ENCODE data around the gene TCN2. TPM values are rescaled to one million over a fixed set of nuclear protein-coding genes. Genes with fewer than 3 reads are reported as not detected.
A peak's percentile ranks its signal among the peaks of the same experiment; 100 is the strongest.
"Not testable (repeated sequence)": the region's sequence is repeated elsewhere in the genome, so short reads cannot be mapped to it uniquely, and the experiment has no call there.

TCN2 gene
- polyA plus RNA-seq, 4 donors = 8.7 to 52.5 (median 16.2) TPM

DNA sequence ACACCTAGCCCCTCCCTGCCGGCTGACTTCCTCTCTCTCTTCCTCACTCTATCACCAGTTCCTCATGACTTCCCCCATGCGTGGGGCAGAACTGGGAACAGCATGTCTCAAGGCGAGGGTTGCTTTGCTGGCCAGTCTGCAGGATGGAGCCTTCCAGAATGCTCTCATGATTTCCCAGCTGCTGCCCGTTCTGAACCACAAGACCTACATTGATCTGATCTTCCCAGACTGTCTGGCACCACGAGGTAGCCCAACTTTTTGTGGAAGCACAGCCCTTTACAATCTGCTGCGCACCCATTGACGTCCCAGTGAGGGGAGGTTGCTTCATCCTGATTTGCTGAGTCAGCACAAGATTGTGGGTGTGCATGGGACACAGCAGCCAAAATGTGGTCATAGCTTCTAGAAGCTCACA is 8.6 kb downstream of the TCN2 start:
- no peak for DNase-seq

GRCh38 chr22:30617819-30618218 is 10.8 kb downstream of the TCN2 start:
- no peak overlapping the region for H3K4me3 ChIP-seq (ENCODE audit: low read depth in 1 of 3, low read length in 3 of 3)
- 80 to 87% (median 81%) methylated on average over 6 of the region's 6 CpGs for WGBS, 3 donors
- peaks cover 0 to 69% (median 2%) of the 10 kb centered on the region in 3 donors for H3K36me3 ChIP-seq (ENCODE audit: control insufficient read depth in 3 of 3, insufficient read depth in 2 of 3, low read depth in 1 of 3, low read length in 3 of 3)
- H3K27me3 ChIP-seq (ENCODE audit: control insufficient read depth in 3 of 3, insufficient read depth in 3 of 3, low read length in 3 of 3) = no peaks in the 10 kb centered on the region
- H3K9me3 ChIP-seq (ENCODE audit: control insufficient read depth in 2 of 2, insufficient read depth in 1 of 2, low read depth in 1 of 2, low read length in 1 of 2) = no peaks in the 10 kb centered on the region
- no peak overlapping the region for H3K27ac ChIP-seq (ENCODE audit: low read depth in 1 of 3, low read length in 2 of 3)
- DNase-seq (no peak), FAIRE-seq (no peak)
- no peaks in the 10 kb centered on the region for H3K4me1 ChIP-seq (ENCODE audit: control insufficient read depth in 3 of 3, insufficient read depth in 2 of 3, low read depth in 1 of 3, low read length in 2 of 3)

More for the DNA sequence above, 8.6 kb downstream of the TCN2 start:
- H3K27me3 ChIP-seq (ENCODE audit: control insufficient read depth in 3 of 3, insufficient read depth in 3 of 3, low read length in 3 of 3) = no peaks in the 10 kb centered on the region
- 81 to 90% (median 82%) methylated on average over 7 of the region's 7 CpGs for WGBS, 3 donors
- no peaks in the 10 kb centered on the region for H3K4me1 ChIP-seq (ENCODE audit: control insufficient read depth in 3 of 3, insufficient read depth in 2 of 3, low read depth in 1 of 3, low read length in 2 of 3)
- no peak for FAIRE-seq
- no peak overlapping the region for H3K4me3 ChIP-seq (ENCODE audit: low read depth in 1 of 3, low read length in 3 of 3)
- H3K9me3 ChIP-seq (ENCODE audit: control insufficient read depth in 2 of 2, insufficient read depth in 1 of 2, low read depth in 1 of 2, low read length in 1 of 2) = no peaks in the 10 kb centered on the region
- peaks cover 0 to 75% (median 0%) of the 10 kb centered on the region in 3 donors for H3K36me3 ChIP-seq (ENCODE audit: control insufficient read depth in 3 of 3, insufficient read depth in 2 of 3, low read depth in 1 of 3, low read length in 3 of 3)
- H3K27ac ChIP-seq (ENCODE audit: low read depth in 1 of 3, low read length in 2 of 3) = no peak overlapping the region

DNA sequence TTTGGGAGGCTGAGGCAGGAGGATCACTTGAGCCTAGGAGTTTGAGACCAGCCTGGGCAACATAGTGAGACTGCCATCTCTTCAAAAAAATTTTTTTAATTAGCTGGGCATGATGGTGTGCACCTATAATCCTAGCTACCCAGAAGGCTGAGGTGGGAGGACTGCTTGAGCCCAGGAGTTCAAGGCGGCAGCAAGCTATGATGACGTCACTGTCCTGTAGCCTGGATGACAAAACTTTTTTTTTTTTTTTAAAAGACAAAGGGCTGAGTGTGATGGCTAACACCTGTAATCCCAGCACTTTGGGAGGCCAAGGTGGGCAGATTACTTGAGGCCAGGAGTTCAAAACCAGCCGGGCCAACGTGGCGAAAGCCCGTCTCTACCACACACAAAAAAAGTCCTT is 12.9 kb downstream of the TCN2 start:
- not testable (repeated sequence) for DNase-seq; H3K27me3 ChIP-seq (ENCODE audit: control insufficient read depth in 3 of 3, insufficient read depth in 3 of 3, low read length in 3 of 3); FAIRE-seq; H3K4me1 ChIP-seq (ENCODE audit: control insufficient read depth in 3 of 3, insufficient read depth in 2 of 3, low read depth in 1 of 3, low read length in 2 of 3); H3K27ac ChIP-seq (ENCODE audit: low read depth in 1 of 3, low read length in 2 of 3); H3K4me3 ChIP-seq (ENCODE audit: low read depth in 1 of 3, low read length in 3 of 3); H3K9me3 ChIP-seq (ENCODE audit: control insufficient read depth in 2 of 2, insufficient read depth in 1 of 2, low read depth in 1 of 2, low read length in 1 of 2)
- 86 to 96% (median 89%) methylated on average over 6 of the region's 6 CpGs for WGBS, 3 donors
- peaks cover 0 to 55% (median 2%) of the 10 kb centered on the region in 3 donors for H3K36me3 ChIP-seq (ENCODE audit: control insufficient read depth in 3 of 3, insufficient read depth in 2 of 3, low read depth in 1 of 3, low read length in 3 of 3)

DNA sequence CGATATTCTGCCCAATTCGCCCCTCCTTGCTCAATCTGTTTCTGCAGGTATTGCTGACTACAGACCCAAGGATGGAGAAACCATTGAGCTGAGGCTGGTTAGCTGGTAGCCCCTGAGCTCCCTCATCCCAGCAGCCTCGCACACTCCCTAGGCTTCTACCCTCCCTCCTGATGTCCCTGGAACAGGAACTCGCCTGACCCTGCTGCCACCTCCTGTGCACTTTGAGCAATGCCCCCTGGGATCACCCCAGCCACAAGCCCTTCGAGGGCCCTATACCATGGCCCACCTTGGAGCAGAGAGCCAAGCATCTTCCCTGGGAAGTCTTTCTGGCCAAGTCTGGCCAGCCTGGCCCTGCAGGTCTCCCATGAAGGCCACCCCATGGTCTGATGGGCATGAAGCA is 19.4 kb downstream of the TCN2 start:
- Histone ChIP-seq H3K27ac (ENCODE audit: low read depth in 1 of 3, low read length in 2 of 3) (no peak overlapping the region), H3K36me3 (ENCODE audit: control insufficient read depth in 3 of 3, insufficient read depth in 2 of 3, low read depth in 1 of 3, low read length in 3 of 3) (peaks cover 0 to 28% (median 0%) of the 10 kb centered on the region in 3 donors), H3K27me3 (ENCODE audit: control insufficient read depth in 3 of 3, insufficient read depth in 3 of 3, low read length in 3 of 3) (no peaks in the 10 kb centered on the region), H3K4me3 (ENCODE audit: low read depth in 1 of 3, low read length in 3 of 3) (no peak overlapping the region), H3K4me1 (ENCODE audit: control insufficient read depth in 3 of 3, insufficient read depth in 2 of 3, low read depth in 1 of 3, low read length in 2 of 3) (peaks cover 0 to 16% (median 0%) of the 10 kb centered on the region in 3 donors), H3K9me3 (ENCODE audit: control insufficient read depth in 2 of 2, insufficient read depth in 1 of 2, low read depth in 1 of 2, low read length in 1 of 2) (no peaks in the 10 kb centered on the region)
- WGBS, 3 donors = 85 to 96% (median 88%) methylated on average over 5 of the region's 5 CpGs
- DNase-seq (no peak), FAIRE-seq (no peak)

- Histone ChIP-seq H3K4me1 (ENCODE audit: control insufficient read depth in 3 of 3, insufficient read depth in 2 of 3, low read depth in 1 of 3, low read length in 2 of 3) (peaks cover 0 to 16% (median 0%) of the 10 kb centered on the region in 3 donors), H3K27me3 (ENCODE audit: control insufficient read depth in 3 of 3, insufficient read depth in 3 of 3, low read length in 3 of 3) (no peaks in the 10 kb centered on the region), H3K27ac (ENCODE audit: low read depth in 1 of 3, low read length in 2 of 3) (no peak overlapping the region), H3K36me3 (ENCODE audit: control insufficient read depth in 3 of 3, insufficient read depth in 2 of 3, low read depth in 1 of 3, low read length in 3 of 3) (peaks cover 0 to 23% (median 0%) of the 10 kb centered on the region in 3 donors), H3K4me3 (ENCODE audit: low read depth in 1 of 3, low read length in 3 of 3) (no peak overlapping the region), H3K9me3 (ENCODE audit: control insufficient read depth in 2 of 2, insufficient read depth in 1 of 2, low read depth in 1 of 2, low read length in 1 of 2) (peaks cover 0 to 3% of the 10 kb centered on the region in 2 donors)
- 81 to 94% (median 84%) methylated on average over 5 of the region's 5 CpGs for WGBS, 3 donors
- DNase-seq = no peak
- FAIRE-seq = no peak
Measured at GRCh38 chr22:30627471-30627870, 20.5 kb downstream of the TCN2 start.

- WGBS, 3 donors = 65 to 69% (median 67%) methylated on average over 4 of the region's 4 CpGs
- no peak overlapping the region for H3K4me3 ChIP-seq (ENCODE audit: low read depth in 1 of 3, low read length in 3 of 3)
- no peaks in the 10 kb centered on the region for H3K27me3 ChIP-seq (ENCODE audit: control insufficient read depth in 3 of 3, insufficient read depth in 3 of 3, low read length in 3 of 3)
- DNase-seq (peak in 1 of 2 donors; percentile 46), FAIRE-seq (no peak)
- peaks cover 0 to 16% (median 0%) of the 10 kb centered on the region in 3 donors for H3K4me1 ChIP-seq (ENCODE audit: control insufficient read depth in 3 of 3, insufficient read depth in 2 of 3, low read depth in 1 of 3, low read length in 2 of 3)
- peaks cover 0 to 15% (median 0%) of the 10 kb centered on the region in 3 donors for H3K36me3 ChIP-seq (ENCODE audit: control insufficient read depth in 3 of 3, insufficient read depth in 2 of 3, low read depth in 1 of 3, low read length in 3 of 3)
- H3K27ac ChIP-seq (ENCODE audit: low read depth in 1 of 3, low read length in 2 of 3) = peak overlapping the region in 1 of 3 donors; percentile 47
- peaks cover 0 to 3% of the 10 kb centered on the region in 2 donors for H3K9me3 ChIP-seq (ENCODE audit: control insufficient read depth in 2 of 2, insufficient read depth in 1 of 2, low read depth in 1 of 2, low read length in 1 of 2)
Measured at GRCh38 chr22:30628491-30628890, 21.5 kb downstream of the TCN2 start.

GRCh38 chr22:30631469-30631868 is 24.5 kb downstream of the TCN2 start:
- H3K4me3 ChIP-seq (ENCODE audit: low read depth in 1 of 3, low read length in 3 of 3); FAIRE-seq; H3K36me3 ChIP-seq (ENCODE audit: control insufficient read depth in 3 of 3, insufficient read depth in 2 of 3, low read depth in 1 of 3, low read length in 3 of 3); DNase-seq; H3K27me3 ChIP-seq (ENCODE audit: control insufficient read depth in 3 of 3, insufficient read depth in 3 of 3, low read length in 3 of 3); H3K9me3 ChIP-seq (ENCODE audit: control insufficient read depth in 2 of 2, insufficient read depth in 1 of 2, low read depth in 1 of 2, low read length in 1 of 2); H3K27ac ChIP-seq (ENCODE audit: low read depth in 1 of 3, low read length in 2 of 3): not testable (repeated sequence)
- H3K4me1 ChIP-seq (ENCODE audit: control insufficient read depth in 3 of 3, insufficient read depth in 2 of 3, low read depth in 1 of 3, low read length in 2 of 3) = peaks cover 2 to 29% (median 3%) of the 10 kb centered on the region in 3 donors
- 93 to 96% (median 95%) methylated on average over 12 to 21 of the region's 31 CpGs for WGBS, 3 donors

GRCh38 chr22:30634471-30635233 is 27.7 kb downstream of the TCN2 start:
- 2 to 9% (median 7%) methylated on average over 27 to 29 of the region's 29 CpGs for WGBS, 3 donors
- DNase-seq (peak; percentile 81 to 91), FAIRE-seq (no peak)
- H3K4me1 ChIP-seq (ENCODE audit: control insufficient read depth in 3 of 3, insufficient read depth in 2 of 3, low read depth in 1 of 3, low read length in 2 of 3) = peaks cover 4 to 21% (median 5%) of the 10 kb centered on the region in 3 donors
- peak overlapping the region; percentile 8 to 59 (median 10) for H3K4me3 ChIP-seq (ENCODE audit: low read depth in 1 of 3, low read length in 3 of 3)
- no peaks in the 10 kb centered on the region for H3K27me3 ChIP-seq (ENCODE audit: control insufficient read depth in 3 of 3, insufficient read depth in 3 of 3, low read length in 3 of 3)
- H3K36me3 ChIP-seq (ENCODE audit: control insufficient read depth in 3 of 3, insufficient read depth in 2 of 3, low read depth in 1 of 3, low read length in 3 of 3) = no peaks in the 10 kb centered on the region
- peaks cover 0 to 3% of the 10 kb centered on the region in 2 donors for H3K9me3 ChIP-seq (ENCODE audit: control insufficient read depth in 2 of 2, insufficient read depth in 1 of 2, low read depth in 1 of 2, low read length in 1 of 2)
- H3K27ac ChIP-seq (ENCODE audit: low read depth in 1 of 3, low read length in 2 of 3) = peak overlapping the region; percentile 56 to 83 (median 72)
